ENCODE results near the gene ZDHHC16. TPM values are rescaled to one million over a fixed set of nuclear protein-coding genes. Genes with fewer than 3 reads are reported as not detected.

The ZDHHC16 gene
- total and polyA plus RNA-seq, 4 donors: 18.0 to 27.2 (median 22.9) TPM

GRCh38 chr10:97399843-97400545 lies 46.0 kb upstream of the ZDHHC16 start:
- peak; percentile 46 for DNase-seq (ENCODE audit: low spot score)

More at GRCh38 chr10:97399843-97400545, 46.0 kb upstream of the ZDHHC16 start:
- Histone ChIP-seq H3K9ac (ENCODE audit: low read depth in 1 of 2, low read length in 2 of 2) (peak overlapping the region; percentile 59 to 83), H3K36me3 (ENCODE audit: control insufficient read depth in 4 of 4, insufficient read depth in 3 of 4, low read depth in 1 of 4, low read length in 3 of 4) (peaks cover 6 to 9% (median 7%) of the 10 kb centered on the region in 4 donors), H3K4me3 (ENCODE audit: low read depth in 1 of 3, low read length in 3 of 3) (peak overlapping the region; percentile 62 to 86 (median 74)), H3K9me3 (ENCODE audit: control insufficient read depth in 4 of 4, low read length in 3 of 4) (no peaks in the 10 kb centered on the region), H3K27ac (ENCODE audit: low read depth in 1 of 2, low read length in 2 of 2) (peak overlapping the region; percentile 71 to 75), H3K27me3 (ENCODE audit: control insufficient read depth in 4 of 4, insufficient read depth in 4 of 4, low read length in 3 of 4) (no peaks in the 10 kb centered on the region), H3K4me1 (ENCODE audit: control insufficient read depth in 4 of 4, insufficient read depth in 4 of 4, low read length in 3 of 4) (peaks cover 6 to 11% (median 7%) of the 10 kb centered on the region in 4 donors)
- TF ChIP-seq SP1 (IDR thresholded peaks at IDR 0.05) (no peak), REST (IDR thresholded peaks at IDR 0.05) (no peak), FOXA2 (IDR thresholded peaks at IDR 0.05) (no peak), CTCF (IDR thresholded peaks at IDR 0.05; ENCODE audit: low read depth, low read length, missing input control) (no peak), FOXA1 (IDR thresholded peaks at IDR 0.05) (no peak), JUND (IDR thresholded peaks at IDR 0.05) (no peak), MAX (IDR thresholded peaks at IDR 0.05) (no peak), ATF3 (IDR thresholded peaks at IDR 0.05) (no peak), RAD21 (IDR thresholded peaks at IDR 0.05) (no peak), HNF4A (conservative IDR thresholded peaks at IDR 0.05) (no peak), ZBTB33 (IDR thresholded peaks at IDR 0.05) (no peak)
- 37% methylated on average over 21 of the region's 21 CpGs for WGBS

All from liver (tissue), 9 donors.